Neural cell (in vitro differentiated cells): ENCODE results near the gene ANKLE1. TPM values are rescaled to one million over a fixed set of nuclear protein-coding genes. Genes with fewer than 3 reads are reported as not detected.

Source experiments
- H2AFZ ChIP-seq: fragments of 200-600, 300-800 bp; sonication (generic), shearing (Covaris generic); 2 replicates; pipeline ENCODE4 v1.6.0; 2014; ENCODE audit warnings: low read depth, mild to moderate bottlenecking, antibody characterized with exemption, low read length, moderate library complexity
- H3F3A ChIP-seq: fragments of 200-600 bp; shearing (Covaris generic); 2 replicates; pipeline ENCODE4 v1.6.1; 2016; ENCODE audit warnings: mild to moderate bottlenecking, moderate library complexity, mixed read lengths, antibody characterized with exemption, low read length; ENCODE audit not compliant: insufficient read depth, poor library complexity, severe bottlenecking
- H3K27ac ChIP-seq: fragments of 200-600, 300-800 bp; sonication (generic), shearing (Covaris generic); 2 replicates; pipeline ENCODE4 v1.5.1; 2014; ENCODE audit warnings: mild to moderate bottlenecking, low read length, moderate library complexity
- H3K27me3 ChIP-seq: fragments of 300-800, 200-600 bp; sonication (generic), shearing (Covaris generic); 2 replicates; pipeline ENCODE4 v1.6.0; 2014; ENCODE audit warnings: mild to moderate bottlenecking, low read depth, low read length, moderate library complexity; ENCODE audit not compliant: insufficient read depth
- H3K36me3 ChIP-seq: fragments of 300-800, 200-600 bp; sonication (generic), shearing (Covaris generic); 2 replicates; pipeline ENCODE4 v1.5.1; 2014; ENCODE audit warnings: mild to moderate bottlenecking, antibody characterized with exemption, low read length, moderate library complexity; ENCODE audit not compliant: insufficient read depth
- H3K4me2 ChIP-seq: fragments of 300-800, 200-600 bp; sonication (generic), shearing (Covaris generic); 2 replicates; pipeline ENCODE4 v1.6.0; 2014; ENCODE audit warnings: mild to moderate bottlenecking, low read length
- H3K4me3 ChIP-seq: fragments of 300-800, 200-600 bp; sonication (generic), shearing (Covaris generic); 2 replicates; pipeline ENCODE4 v1.5.1; 2014; ENCODE audit warnings: mild to moderate bottlenecking, low read length, moderate library complexity
- H3K79me2 ChIP-seq: fragments of 200-600 bp; shearing (Covaris generic); replicated peaks from 2 replicates; pipeline ENCODE4 v1.6.0; 2014; ENCODE audit warnings: mild to moderate bottlenecking, low read length, moderate library complexity; ENCODE audit not compliant: insufficient read depth
- H3K9ac ChIP-seq: fragments of 300-800, 200-600 bp; sonication (generic), shearing (Covaris generic); 2 replicates; pipeline ENCODE4 v1.6.1; 2016; ENCODE audit warnings: mild to moderate bottlenecking, low read length, mixed read lengths
- H3K9me2 ChIP-seq: fragments of 200-600 bp; shearing (Covaris generic); 2 replicates; pipeline ENCODE4 v1.6.1; 2016; ENCODE audit warnings: mild to moderate bottlenecking, low read length, mixed read lengths; ENCODE audit not compliant: insufficient read depth
- H3K9me3 ChIP-seq: fragments of 200-600, 300-800 bp; sonication (generic), shearing (Covaris generic); 2 replicates; pipeline ENCODE4 v1.6.1; 2016; ENCODE audit warnings: mild to moderate bottlenecking, mixed run types, low read length, moderate library complexity, mixed read lengths
- H4K20me1 ChIP-seq: fragments of 200-600 bp; shearing (Covaris generic); 2 replicates; pipeline ENCODE4 v1.6.1; 2016; ENCODE audit warnings: mild to moderate bottlenecking, mixed run types; ENCODE audit not compliant: insufficient read depth
- CTCF ChIP-seq: fragments of 450-650 bp; IDR thresholded peaks from 2 replicates; pipeline ENCODE4 v1.5.1; 2014; ENCODE audit warnings: antibody characterized with exemption, mild to moderate bottlenecking, moderate library complexity; ENCODE audit not compliant: poor library complexity, severe bottlenecking
- EP300 ChIP-seq: fragments of 450-650 bp; conservative IDR thresholded peaks from 2 replicates; pipeline ENCODE4 v1.6.1; 2014; ENCODE audit warnings: antibody characterized with exemption, mild to moderate bottlenecking, moderate library complexity; ENCODE audit not compliant: poor library complexity, severe bottlenecking
- EZH2 ChIP-seq: fragments of 200-600, 300-800 bp; shearing (Covaris generic), sonication (generic); IDR thresholded peaks from 2 replicates; pipeline ENCODE4 v1.6.1; 2014; ENCODE audit warnings: antibody characterized with exemption, low read length, borderline replicate concordance, mild to moderate bottlenecking; ENCODE audit not compliant: insufficient read depth, poor library complexity, severe bottlenecking
- MXI1 ChIP-seq: fragments of 450-650 bp; conservative IDR thresholded peaks from 2 replicates; pipeline ENCODE4 v1.6.1; 2014; ENCODE audit warnings: antibody characterized with exemption, mild to moderate bottlenecking; ENCODE audit not compliant: poor library complexity, severe bottlenecking
- POLR2AphosphoS5 ChIP-seq: IDR thresholded peaks from 2 replicates; pipeline ENCODE4 v1.6.1; 2012
- RAD21 ChIP-seq: fragments of 450-650 bp; conservative IDR thresholded peaks from 2 replicates; pipeline ENCODE4 v1.6.1; 2014; ENCODE audit warnings: antibody characterized with exemption, mild to moderate bottlenecking, moderate library complexity
- REST ChIP-seq: IDR thresholded peaks from 2 replicates; pipeline ENCODE4 v1.6.1; 2012; ENCODE audit warnings: borderline replicate concordance
- SMC3 ChIP-seq: fragments of 450-650 bp; conservative IDR thresholded peaks from 2 replicates; pipeline ENCODE4 v1.6.1; 2014; ENCODE audit warnings: antibody characterized with exemption, mild to moderate bottlenecking, moderate library complexity; ENCODE audit not compliant: poor library complexity
- TAF1 ChIP-seq: IDR thresholded peaks from 2 replicates; pipeline ENCODE4 v1.6.1; 2012; ENCODE audit warnings: low read depth
- polyA plus RNA-seq: library from polyadenylated mRNA; depleted of rRNA; stranded (reverse); fragments of >200 nt; gene quantifications from 2 replicates; pipeline ENCODE4 v1.2.3, GENCODE V29; 2014

The ANKLE1 gene
- polyA plus RNA-seq, 1 donor from 2014 or later = 9.3 TPM

- H3K79me2 ChIP-seq = peaks cover 7% of the 10 kb centered on the region
- H3K9me2 ChIP-seq = no peaks in the 10 kb centered on the region
- no peak overlapping the region for H3K4me3 ChIP-seq
- H3K27me3 ChIP-seq = no peaks in the 10 kb centered on the region
- no peaks in the 10 kb centered on the region for H4K20me1 ChIP-seq
- H3K4me2 ChIP-seq = no peak overlapping the region
- no peak overlapping the region for H2AFZ ChIP-seq
- H3K9ac ChIP-seq = no peak overlapping the region
- TF ChIP-seq CTCF (no peak), EP300 (no peak), REST (no peak), EZH2 (no peak), SMC3 (no peak), RAD21 (no peak), TAF1 (no peak), POLR2AphosphoS5 (no peak), MXI1 (no peak)
- no peaks in the 10 kb centered on the region for H3K36me3 ChIP-seq
- peaks cover 8% of the 10 kb centered on the region for H3K9me3 ChIP-seq
- H3K27ac ChIP-seq = no peak overlapping the region
- H3F3A ChIP-seq = no peaks in the 10 kb centered on the region
Measured at GRCh38 chr19:17263712-17264640, 17.7 kb upstream of the ANKLE1 start.

- no peaks in the 10 kb centered on the region for H3K27me3 ChIP-seq
- no peaks in the 10 kb centered on the region for H4K20me1 ChIP-seq
- no peak within 1 kb of the TSS for H3K4me3 ChIP-seq
- TF ChIP-seq POLR2AphosphoS5 (no peak), CTCF (no peak), SMC3 (no peak), EZH2 (no peak)
- H3K9me3 ChIP-seq = peaks cover 2% of the 10 kb centered on the region
- no peak within 1 kb of the TSS for H3K27ac ChIP-seq
- no peak within 1 kb of the TSS for H3K9ac ChIP-seq
- H2AFZ ChIP-seq = no peak within 1 kb of the TSS
- no peaks in the 10 kb centered on the region for H3K36me3 ChIP-seq
- H3K9me2 ChIP-seq = no peaks in the 10 kb centered on the region
- peaks cover 9% of the 10 kb centered on the region for H3K79me2 ChIP-seq
- no peak within 1 kb of the TSS for H3K4me2 ChIP-seq
- H3F3A ChIP-seq = no peaks in the 10 kb centered on the region
Measured at GRCh38 chr19:17264641-17264979, 17.1 kb upstream of the ANKLE1 start, which contains the start of gene USHBP1. Gene USHBP1 (minus strand): TSS chr19:17264745. CDS start chr19:17264299, 446 bp downstream.
